ENCODE results near the gene ZC3H15. TPM values are rescaled to one million over a fixed set of nuclear protein-coding genes. Genes with fewer than 3 reads are reported as not detected.

Gene ZC3H15
- total RNA-seq, 1 donor from 2014 or later, result 42.9 TPM

DNA sequence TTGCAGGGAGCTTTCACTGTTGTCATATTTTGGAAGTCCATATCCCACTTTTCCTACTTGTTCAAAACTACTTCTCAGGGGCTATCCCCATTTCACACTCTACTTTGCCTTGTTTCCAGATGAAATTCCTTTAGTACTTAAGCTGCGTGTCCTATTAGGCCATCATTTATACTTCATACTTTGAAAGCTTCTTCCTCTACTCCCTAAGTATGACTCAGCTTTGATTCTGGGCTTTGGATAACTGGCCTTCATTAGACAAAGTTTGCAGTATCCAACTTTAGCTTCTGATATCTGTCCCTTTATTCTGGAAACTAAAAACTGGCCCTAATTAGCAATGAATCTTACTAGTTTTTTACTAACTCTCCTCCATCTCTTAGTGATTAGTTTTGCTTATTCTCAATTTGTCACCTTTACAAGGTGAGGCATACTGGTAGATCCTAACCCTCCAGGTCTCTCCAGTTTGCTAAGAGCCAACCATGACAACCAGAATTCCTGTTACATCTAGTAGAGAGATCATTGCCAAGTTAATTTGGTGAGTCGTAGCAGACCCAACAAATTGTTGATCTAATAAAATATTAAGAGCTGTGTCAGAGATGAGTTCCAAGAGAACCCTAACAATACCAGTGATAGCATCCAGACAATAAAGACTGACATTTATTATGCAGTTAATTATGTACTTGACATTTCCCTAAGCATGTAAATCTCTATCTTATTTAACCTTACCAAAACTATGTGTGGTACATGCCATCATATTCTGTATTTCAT, 72.6 kb downstream of the ZC3H15 start:
- intact Hi-C loops (cut with DNase I), result no loop called here
- H3K27ac ChIP-seq, result no peak overlapping the region
- no peak overlapping the region for H3K4me3 ChIP-seq
- no peak for TF ChIP-seq CTCF (IDR thresholded peaks at IDR 0.05)
- no peaks in the 10 kb centered on the region for H3K9me3 ChIP-seq
- no peaks in the 10 kb centered on the region for H3K27me3 ChIP-seq
- ATAC-seq, result no peak
- no peak for DNase-seq
- no peaks in the 10 kb centered on the region for H3K36me3 ChIP-seq
- no peaks in the 10 kb centered on the region for H3K4me1 ChIP-seq

Other genes with a start within 250 kb of the ZC3H15 start
- 67.0 TPM for gene ITGAV, start 103.8 kb downstream of the ZC3H15 start, total RNA-seq
- gene FAM171B, start 207.8 kb downstream of the ZC3H15 start, total RNA-seq, result 4.9 TPM

Data from upper lobe of right lung (tissue), 1 donor.